ENCODE measurements around the gene AP3B1.

AP3B1 gene

DNA sequence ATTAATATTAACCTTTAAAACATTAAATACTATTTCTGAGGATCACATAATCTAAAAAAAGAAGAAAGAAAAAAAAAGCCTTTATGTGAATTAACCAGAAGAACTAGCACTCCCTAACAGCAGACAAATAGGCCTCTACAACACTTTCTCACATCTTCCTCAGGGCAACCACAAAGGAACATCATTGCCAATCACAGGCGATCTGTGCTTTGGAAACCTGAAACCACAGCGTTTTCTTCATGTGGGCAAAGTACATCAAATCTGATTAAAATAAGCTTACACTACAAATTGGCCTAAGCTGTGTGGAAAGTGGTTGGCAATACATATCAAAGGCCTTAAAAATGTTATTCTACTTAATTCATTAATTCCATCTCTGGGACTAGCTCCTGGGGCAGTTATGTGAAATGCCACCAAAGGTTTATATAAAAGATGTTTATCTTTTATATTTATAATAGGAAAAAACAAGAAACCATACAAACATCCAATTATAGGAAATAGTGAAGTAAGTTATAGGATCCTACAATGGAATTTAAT is 333.6 kb downstream of the AP3B1 start:
- H3K27me3 ChIP-seq (ENCODE audit: insufficient read depth, poor library complexity, severe bottlenecking) = no peaks in the 10 kb centered on the region
- no peak for DNase-seq (ENCODE audit: low read depth in 1 of 2, low spot score in 1 of 2)
- TF ChIP-seq, protein P1, sequence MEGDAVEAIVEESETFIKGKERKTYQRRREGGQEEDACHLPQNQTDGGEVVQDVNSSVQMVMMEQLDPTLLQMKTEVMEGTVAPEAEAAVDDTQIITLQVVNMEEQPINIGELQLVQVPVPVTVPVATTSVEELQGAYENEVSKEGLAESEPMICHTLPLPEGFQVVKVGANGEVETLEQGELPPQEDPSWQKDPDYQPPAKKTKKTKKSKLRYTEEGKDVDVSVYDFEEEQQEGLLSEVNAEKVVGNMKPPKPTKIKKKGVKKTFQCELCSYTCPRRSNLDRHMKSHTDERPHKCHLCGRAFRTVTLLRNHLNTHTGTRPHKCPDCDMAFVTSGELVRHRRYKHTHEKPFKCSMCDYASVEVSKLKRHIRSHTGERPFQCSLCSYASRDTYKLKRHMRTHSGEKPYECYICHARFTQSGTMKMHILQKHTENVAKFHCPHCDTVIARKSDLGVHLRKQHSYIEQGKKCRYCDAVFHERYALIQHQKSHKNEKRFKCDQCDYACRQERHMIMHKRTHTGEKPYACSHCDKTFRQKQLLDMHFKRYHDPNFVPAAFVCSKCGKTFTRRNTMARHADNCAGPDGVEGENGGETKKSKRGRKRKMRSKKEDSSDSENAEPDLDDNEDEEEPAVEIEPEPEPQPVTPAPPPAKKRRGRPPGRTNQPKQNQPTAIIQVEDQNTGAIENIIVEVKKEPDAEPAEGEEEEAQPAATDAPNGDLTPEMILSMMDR (IDR thresholded peaks at IDR 0.05; ENCODE audit: insufficient read depth, low read length) = no peak
- no peak for TF ChIP-seq POLR2AphosphoS5 (IDR thresholded peaks at IDR 0.05; ENCODE audit: low read depth)
- TF ChIP-seq GABPA (IDR thresholded peaks at IDR 0.05; ENCODE audit: low read depth) = no peak
- TF ChIP-seq, protein P2, sequence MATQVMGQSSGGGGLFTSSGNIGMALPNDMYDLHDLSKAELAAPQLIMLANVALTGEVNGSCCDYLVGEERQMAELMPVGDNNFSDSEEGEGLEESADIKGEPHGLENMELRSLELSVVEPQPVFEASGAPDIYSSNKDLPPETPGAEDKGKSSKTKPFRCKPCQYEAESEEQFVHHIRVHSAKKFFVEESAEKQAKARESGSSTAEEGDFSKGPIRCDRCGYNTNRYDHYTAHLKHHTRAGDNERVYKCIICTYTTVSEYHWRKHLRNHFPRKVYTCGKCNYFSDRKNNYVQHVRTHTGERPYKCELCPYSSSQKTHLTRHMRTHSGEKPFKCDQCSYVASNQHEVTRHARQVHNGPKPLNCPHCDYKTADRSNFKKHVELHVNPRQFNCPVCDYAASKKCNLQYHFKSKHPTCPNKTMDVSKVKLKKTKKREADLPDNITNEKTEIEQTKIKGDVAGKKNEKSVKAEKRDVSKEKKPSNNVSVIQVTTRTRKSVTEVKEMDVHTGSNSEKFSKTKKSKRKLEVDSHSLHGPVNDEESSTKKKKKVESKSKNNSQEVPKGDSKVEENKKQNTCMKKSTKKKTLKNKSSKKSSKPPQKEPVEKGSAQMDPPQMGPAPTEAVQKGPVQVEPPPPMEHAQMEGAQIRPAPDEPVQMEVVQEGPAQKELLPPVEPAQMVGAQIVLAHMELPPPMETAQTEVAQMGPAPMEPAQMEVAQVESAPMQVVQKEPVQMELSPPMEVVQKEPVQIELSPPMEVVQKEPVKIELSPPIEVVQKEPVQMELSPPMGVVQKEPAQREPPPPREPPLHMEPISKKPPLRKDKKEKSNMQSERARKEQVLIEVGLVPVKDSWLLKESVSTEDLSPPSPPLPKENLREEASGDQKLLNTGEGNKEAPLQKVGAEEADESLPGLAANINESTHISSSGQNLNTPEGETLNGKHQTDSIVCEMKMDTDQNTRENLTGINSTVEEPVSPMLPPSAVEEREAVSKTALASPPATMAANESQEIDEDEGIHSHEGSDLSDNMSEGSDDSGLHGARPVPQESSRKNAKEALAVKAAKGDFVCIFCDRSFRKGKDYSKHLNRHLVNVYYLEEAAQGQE (IDR thresholded peaks at IDR 0.05; ENCODE audit: insufficient replicate concordance, low read depth) = no peak
- TF ChIP-seq SPI1 (IDR thresholded peaks at IDR 0.05; ENCODE audit: borderline replicate concordance, low read depth) = no peak
- no peak overlapping the region for H3K4me3 ChIP-seq (replicated peaks; ENCODE audit: insufficient read depth, low read length)
- no peak overlapping the region for H3K27ac ChIP-seq (replicated peaks)

DNA sequence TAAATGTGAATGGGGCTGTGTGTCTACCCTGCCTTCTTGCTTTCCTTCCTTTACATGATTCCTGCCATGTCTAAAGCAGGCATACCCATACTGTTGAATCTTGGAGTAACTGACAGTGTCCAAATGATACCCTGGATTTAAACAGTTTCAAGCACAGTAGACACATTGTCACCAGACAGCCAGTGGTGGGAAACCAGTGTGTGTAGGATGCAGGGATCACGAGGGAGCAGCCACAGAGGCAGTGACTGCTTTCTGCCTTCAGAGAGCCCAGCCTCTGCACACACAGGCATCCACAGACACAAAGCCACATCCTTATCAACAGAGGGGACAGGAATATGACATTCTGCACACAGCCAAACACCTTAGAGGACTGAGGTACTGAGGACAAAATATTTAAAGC is 334.2 kb downstream of the AP3B1 start:
- Histone ChIP-seq H3K27ac (replicated peaks) (no peak overlapping the region), H3K27me3 (ENCODE audit: insufficient read depth, poor library complexity, severe bottlenecking) (no peaks in the 10 kb centered on the region), H3K4me3 (replicated peaks; ENCODE audit: insufficient read depth, low read length) (no peak overlapping the region)
- DNase-seq (ENCODE audit: low read depth in 1 of 2, low spot score in 1 of 2) = no peak
- TF ChIP-seq POLR2AphosphoS5 (IDR thresholded peaks at IDR 0.05; ENCODE audit: low read depth) (no peak), SPI1 (IDR thresholded peaks at IDR 0.05; ENCODE audit: borderline replicate concordance, low read depth) (no peak), GABPA (IDR thresholded peaks at IDR 0.05; ENCODE audit: low read depth) (no peak)
- TF ChIP-seq, protein P1 (IDR thresholded peaks at IDR 0.05; ENCODE audit: insufficient read depth, low read length) = no peak
- TF ChIP-seq, protein P2 (IDR thresholded peaks at IDR 0.05; ENCODE audit: insufficient replicate concordance, low read depth) = no peak

DNA sequence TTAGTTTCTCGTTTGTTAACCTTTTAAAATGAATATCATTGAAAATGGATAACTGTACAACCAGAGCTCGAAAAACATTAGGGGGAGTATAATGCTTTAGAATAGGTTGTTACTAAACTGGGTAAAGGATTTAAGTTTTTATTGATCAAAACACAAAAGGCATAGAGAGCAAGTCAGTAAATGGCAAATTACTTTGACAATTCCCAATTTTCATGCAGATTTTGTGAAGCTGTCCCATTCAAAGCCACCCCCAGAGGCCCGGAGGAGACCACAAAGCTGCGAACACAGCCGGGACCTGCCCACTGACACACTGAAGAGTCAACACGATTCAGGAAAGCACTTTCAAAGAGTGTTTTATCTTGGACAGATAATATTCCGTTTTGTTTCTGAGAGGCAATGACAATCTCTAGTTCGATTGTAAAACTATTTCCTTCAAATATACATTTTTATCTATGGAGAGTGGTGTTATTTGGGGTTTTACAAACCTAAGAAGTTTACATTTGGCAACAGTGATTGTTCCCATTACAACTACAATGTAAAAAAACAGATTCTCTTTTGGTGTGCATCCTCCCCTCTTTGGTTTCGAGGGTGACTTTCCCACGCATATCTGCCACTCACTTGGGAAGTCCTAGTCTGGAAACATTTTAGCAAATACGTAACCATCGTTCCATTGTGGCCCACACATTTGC is 335.7 kb downstream of the AP3B1 start:
- H3K27ac ChIP-seq (replicated peaks) = no peak overlapping the region
- H3K27me3 ChIP-seq (ENCODE audit: insufficient read depth, poor library complexity, severe bottlenecking) = no peaks in the 10 kb centered on the region
- TF ChIP-seq, protein P1 (IDR thresholded peaks at IDR 0.05; ENCODE audit: insufficient read depth, low read length) = no peak
- TF ChIP-seq GABPA (IDR thresholded peaks at IDR 0.05; ENCODE audit: low read depth) (no peak), SPI1 (IDR thresholded peaks at IDR 0.05; ENCODE audit: borderline replicate concordance, low read depth) (no peak), POLR2AphosphoS5 (IDR thresholded peaks at IDR 0.05; ENCODE audit: low read depth) (no peak)
- TF ChIP-seq, protein P2 (IDR thresholded peaks at IDR 0.05; ENCODE audit: insufficient replicate concordance, low read depth) = no peak

More for the DNA sequence above, 335.7 kb downstream of the AP3B1 start:
- H3K4me3 ChIP-seq (replicated peaks; ENCODE audit: insufficient read depth, low read length) = no peak overlapping the region
- DNase-seq (ENCODE audit: low read depth in 1 of 2, low spot score in 1 of 2) = no peak
